ENCODE data around the gene NCSTN. TPM values are rescaled to one million over a fixed set of nuclear protein-coding genes. Genes with fewer than 3 reads are reported as not detected.

Gene NCSTN
- total RNA-seq, 4 donors from 2014 or later: 60.9 to 82.9 (median 69.1) TPM

DNA sequence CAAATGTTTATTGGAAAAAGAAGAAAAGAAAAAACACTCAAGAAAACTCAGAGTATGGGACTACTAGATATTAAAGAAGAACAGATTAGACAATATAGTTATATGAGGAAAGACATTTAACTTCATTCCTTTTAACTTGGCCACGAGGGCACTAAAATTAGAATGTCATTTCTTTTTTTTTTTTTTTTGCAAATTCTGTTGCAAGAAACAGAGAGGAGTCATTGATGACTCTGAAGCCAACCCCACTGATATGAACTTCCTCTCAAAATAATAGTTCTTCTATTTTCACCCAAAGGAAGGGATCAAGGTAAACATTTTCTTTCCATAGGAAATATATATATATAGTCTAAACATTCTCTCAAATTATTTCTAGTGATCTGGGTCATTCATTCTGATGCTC, 33.6 kb upstream of the NCSTN start:
- ATAC-seq (ENCODE audit: low FRiP score) (no peak), DNase-seq (ENCODE audit: low spot score) (no peak)
- TF ChIP-seq, protein P1, sequence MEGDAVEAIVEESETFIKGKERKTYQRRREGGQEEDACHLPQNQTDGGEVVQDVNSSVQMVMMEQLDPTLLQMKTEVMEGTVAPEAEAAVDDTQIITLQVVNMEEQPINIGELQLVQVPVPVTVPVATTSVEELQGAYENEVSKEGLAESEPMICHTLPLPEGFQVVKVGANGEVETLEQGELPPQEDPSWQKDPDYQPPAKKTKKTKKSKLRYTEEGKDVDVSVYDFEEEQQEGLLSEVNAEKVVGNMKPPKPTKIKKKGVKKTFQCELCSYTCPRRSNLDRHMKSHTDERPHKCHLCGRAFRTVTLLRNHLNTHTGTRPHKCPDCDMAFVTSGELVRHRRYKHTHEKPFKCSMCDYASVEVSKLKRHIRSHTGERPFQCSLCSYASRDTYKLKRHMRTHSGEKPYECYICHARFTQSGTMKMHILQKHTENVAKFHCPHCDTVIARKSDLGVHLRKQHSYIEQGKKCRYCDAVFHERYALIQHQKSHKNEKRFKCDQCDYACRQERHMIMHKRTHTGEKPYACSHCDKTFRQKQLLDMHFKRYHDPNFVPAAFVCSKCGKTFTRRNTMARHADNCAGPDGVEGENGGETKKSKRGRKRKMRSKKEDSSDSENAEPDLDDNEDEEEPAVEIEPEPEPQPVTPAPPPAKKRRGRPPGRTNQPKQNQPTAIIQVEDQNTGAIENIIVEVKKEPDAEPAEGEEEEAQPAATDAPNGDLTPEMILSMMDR (IDR thresholded peaks at IDR 0.05): no peak

DNA sequence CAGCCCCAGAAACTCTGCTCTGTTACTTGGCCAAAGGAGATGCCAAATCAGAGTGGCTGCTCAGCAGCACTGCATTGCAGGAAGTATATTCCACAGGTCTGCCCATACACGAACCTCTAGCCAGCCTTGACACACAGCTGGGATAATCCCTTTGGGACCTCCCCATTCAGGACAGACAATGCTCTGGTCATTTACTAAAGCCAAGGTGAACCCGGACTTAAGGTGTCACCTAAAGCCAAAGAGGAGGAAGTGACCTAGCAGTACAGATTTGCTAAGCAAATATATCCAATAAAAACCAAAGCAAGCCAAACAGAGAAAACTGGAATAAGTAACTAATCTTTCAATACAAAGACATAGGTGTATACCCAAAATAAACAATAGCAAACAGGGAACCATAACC, 27.8 kb upstream of the NCSTN start:
- no peak for DNase-seq (ENCODE audit: low spot score)
- TF ChIP-seq, protein P1 (IDR thresholded peaks at IDR 0.05): no peak
- ATAC-seq (ENCODE audit: low FRiP score): no peak

DNA sequence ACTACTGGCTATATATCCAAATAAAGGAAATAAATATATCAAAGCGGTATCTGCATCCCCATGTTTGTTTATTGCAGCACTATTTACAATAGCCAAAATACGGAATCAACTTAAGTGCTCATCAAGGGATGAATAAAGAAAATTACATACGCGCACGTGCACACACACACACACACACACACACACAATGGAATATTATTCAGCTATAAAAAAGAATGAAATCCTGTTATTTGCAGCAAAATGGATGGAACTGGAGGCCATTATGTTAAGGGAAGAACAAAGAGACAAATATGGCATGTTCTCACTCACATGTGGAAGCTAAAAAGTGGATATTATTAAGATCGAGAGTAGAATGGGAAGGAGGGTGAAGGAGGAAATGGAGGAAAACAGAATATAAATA, 20.4 kb upstream of the NCSTN start:
- TF ChIP-seq, protein P1 (IDR thresholded peaks at IDR 0.05): no peak
- ATAC-seq (ENCODE audit: low FRiP score) (no peak), DNase-seq (ENCODE audit: low spot score) (no peak)

DNA sequence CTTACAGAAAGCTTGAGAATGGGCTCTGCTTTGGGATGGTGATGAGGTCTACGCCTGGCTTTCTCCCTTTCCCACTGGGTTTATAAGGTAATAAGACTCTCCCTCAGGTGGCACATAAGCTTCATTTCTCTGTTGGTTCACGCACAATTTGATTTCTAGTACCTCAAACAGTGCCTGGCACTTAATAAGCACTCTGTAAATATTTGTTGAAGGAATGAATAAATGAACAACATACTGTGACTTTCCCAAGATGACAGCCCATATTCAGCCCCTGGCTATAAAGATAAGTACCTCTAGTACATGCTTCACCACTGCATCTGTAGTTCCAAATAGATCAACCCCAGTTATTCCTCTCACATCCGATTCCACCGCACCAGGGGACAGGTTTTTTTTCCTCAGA, 17.9 kb upstream of the NCSTN start:
- no peak for ATAC-seq (ENCODE audit: low FRiP score)
- TF ChIP-seq, protein P1 (IDR thresholded peaks at IDR 0.05): no peak

DNA sequence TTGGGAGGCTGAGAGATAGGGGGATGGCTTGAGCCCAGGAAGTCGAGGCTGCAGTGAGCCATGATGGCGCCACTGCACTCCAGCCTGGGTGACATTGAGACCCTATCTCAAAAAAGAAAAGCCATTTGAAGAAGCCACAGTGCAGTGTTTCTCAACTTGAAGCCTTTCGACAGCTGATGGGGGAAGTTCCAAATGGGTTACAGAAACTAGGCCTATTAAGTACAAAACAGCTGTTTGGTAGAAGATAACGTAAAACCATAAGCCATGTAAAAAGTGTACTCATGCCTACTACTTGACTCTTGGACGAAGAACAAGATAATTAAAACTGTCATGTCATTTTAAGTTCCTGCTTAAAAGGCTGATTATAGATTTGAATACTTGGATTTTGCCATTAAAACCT, 16.8 kb upstream of the NCSTN start:
- ATAC-seq (ENCODE audit: low FRiP score): no peak
- TF ChIP-seq, protein P1 (IDR thresholded peaks at IDR 0.05): no peak
- no peak for DNase-seq (ENCODE audit: low spot score)

More for the DNA sequence above, 17.9 kb upstream of the NCSTN start:
- DNase-seq (ENCODE audit: low spot score): no peak

DNA sequence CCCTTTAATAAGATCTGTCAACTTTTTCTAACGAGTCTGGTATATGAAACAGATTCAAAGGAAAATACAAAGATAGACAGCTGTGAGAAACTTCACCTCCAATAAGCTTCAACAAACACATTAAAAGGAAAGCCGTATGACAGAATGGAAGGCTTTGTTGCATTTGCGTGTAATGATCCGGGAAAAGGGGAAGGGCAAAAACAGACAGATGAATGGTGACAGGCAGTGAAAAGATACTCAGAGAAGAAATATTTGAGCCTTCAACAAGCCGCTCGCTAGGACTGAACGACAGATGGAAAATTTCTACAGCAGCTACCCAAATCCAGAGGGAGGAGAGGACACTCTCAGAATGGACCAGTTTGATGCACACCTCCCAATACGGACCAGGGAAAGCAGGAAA, 15.0 kb upstream of the NCSTN start:
- TF ChIP-seq, protein P1 (IDR thresholded peaks at IDR 0.05): no peak
- no peak for DNase-seq (ENCODE audit: low spot score)
- no peak for ATAC-seq (ENCODE audit: low FRiP score)

DNA sequence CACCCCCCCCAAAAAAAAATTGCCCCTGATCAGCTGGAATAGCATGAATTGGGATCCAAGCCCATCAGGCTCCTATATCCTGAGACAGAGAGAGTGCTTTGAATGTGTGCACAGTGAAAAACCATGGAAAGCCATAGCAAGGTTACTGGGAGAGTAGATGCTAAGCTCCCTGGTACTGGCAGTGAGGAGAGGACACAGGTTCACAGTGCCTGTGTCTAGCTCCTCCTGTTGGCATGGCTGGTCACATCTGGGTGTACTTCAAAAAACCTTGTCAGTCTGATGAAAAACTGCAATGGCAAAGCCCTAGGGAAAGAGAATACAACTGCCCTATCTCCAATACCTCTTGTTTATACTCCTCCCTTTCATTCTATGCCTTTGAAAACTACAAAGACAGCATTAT, 13.1 kb upstream of the NCSTN start:
- TF ChIP-seq, protein P1 (IDR thresholded peaks at IDR 0.05): no peak
- no peak for DNase-seq (ENCODE audit: low spot score)

More for the DNA sequence above, 13.1 kb upstream of the NCSTN start:
- ATAC-seq (ENCODE audit: low FRiP score): no peak
